ENCODE data around the gene CCDC13.

CCDC13 gene

GRCh38 chr3:42796332-42796885 is 23.4 kb upstream of the CCDC13 start:
- Histone ChIP-seq H3K9me3 (ENCODE audit: control insufficient read depth, insufficient read depth, low read depth, low read length) (no peaks in the 10 kb centered on the region), H3K36me3 (ENCODE audit: control insufficient read depth, insufficient read depth, low read length) (peaks cover 22% of the 10 kb centered on the region), H3K27ac (ENCODE audit: low read depth, low read length) (no peak overlapping the region), H3K27me3 (ENCODE audit: control insufficient read depth, insufficient read depth, low read length) (no peaks in the 10 kb centered on the region), H3K4me3 (ENCODE audit: low read depth, low read length) (no peak overlapping the region), H3K9ac (ENCODE audit: low read length) (no peak overlapping the region), H3K4me1 (ENCODE audit: control insufficient read depth, insufficient read depth, low read length) (peaks cover 13% of the 10 kb centered on the region; the same call in 1 of the 2 replicates)

GRCh38 chr3:42795621-42796181 is 22.6 kb upstream of the CCDC13 start:
- Histone ChIP-seq H3K27me3 (ENCODE audit: control insufficient read depth, insufficient read depth, low read length) (no peaks in the 10 kb centered on the region), H3K36me3 (ENCODE audit: control insufficient read depth, insufficient read depth, low read length) (peaks cover 24% of the 10 kb centered on the region), H3K4me3 (ENCODE audit: low read depth, low read length) (no peak overlapping the region), H3K9ac (ENCODE audit: low read length) (no peak overlapping the region), H3K9me3 (ENCODE audit: control insufficient read depth, insufficient read depth, low read depth, low read length) (no peaks in the 10 kb centered on the region), H3K27ac (ENCODE audit: low read depth, low read length) (no peak overlapping the region), H3K4me1 (ENCODE audit: control insufficient read depth, insufficient read depth, low read length) (peaks cover 8% of the 10 kb centered on the region; the same call in 1 of the 2 replicates)

- H3K36me3 ChIP-seq (ENCODE audit: control insufficient read depth, insufficient read depth, low read length), result peaks cover 51% of the 10 kb centered on the region
- H3K27ac ChIP-seq (ENCODE audit: low read depth, low read length), result no peak overlapping the region
- H3K9me3 ChIP-seq (ENCODE audit: control insufficient read depth, insufficient read depth, low read depth, low read length), result no peaks in the 10 kb centered on the region
Measured at GRCh38 chr3:42790714-42791229, 17.7 kb upstream of the CCDC13 start.

GRCh38 chr3:42786631-42787030 is 13.6 kb upstream of the CCDC13 start:
- Histone ChIP-seq H3K9ac (ENCODE audit: low read length) (no peak overlapping the region), H3K36me3 (ENCODE audit: control insufficient read depth, insufficient read depth, low read length) (peaks cover 58% of the 10 kb centered on the region), H3K27ac (ENCODE audit: low read depth, low read length) (no peak overlapping the region), H3K27me3 (ENCODE audit: control insufficient read depth, insufficient read depth, low read length) (no peaks in the 10 kb centered on the region), H3K4me1 (ENCODE audit: control insufficient read depth, insufficient read depth, low read length) (no peaks in the 10 kb centered on the region), H3K4me3 (ENCODE audit: low read depth, low read length) (no peak overlapping the region), H3K9me3 (ENCODE audit: control insufficient read depth, insufficient read depth, low read depth, low read length) (no peaks in the 10 kb centered on the region)

More at GRCh38 chr3:42790714-42791229, 17.7 kb upstream of the CCDC13 start:
- H3K27me3 ChIP-seq (ENCODE audit: control insufficient read depth, insufficient read depth, low read length), result no peaks in the 10 kb centered on the region
- no peak overlapping the region for H3K4me3 ChIP-seq (ENCODE audit: low read depth, low read length)
- H3K4me1 ChIP-seq (ENCODE audit: control insufficient read depth, insufficient read depth, low read length), result no peaks in the 10 kb centered on the region
- no peak overlapping the region for H3K9ac ChIP-seq (ENCODE audit: low read length)

DNA sequence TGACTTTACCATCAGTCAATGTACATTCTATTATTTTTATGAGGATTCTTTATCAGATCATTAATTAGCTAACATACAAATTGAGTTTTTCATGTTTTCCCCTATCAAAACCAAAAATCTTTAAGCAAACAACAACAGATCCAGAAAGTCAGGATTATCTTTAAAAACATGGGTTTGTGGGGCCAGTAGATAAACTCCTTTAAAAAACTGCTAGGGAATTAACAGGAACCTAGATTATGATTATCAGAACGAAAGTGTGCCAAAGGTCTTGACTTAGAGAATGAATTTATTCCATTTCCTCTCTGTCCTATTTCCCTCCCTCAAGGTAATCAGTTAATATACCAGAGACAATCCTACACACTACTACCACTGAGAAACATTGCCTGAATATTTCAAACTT is 13.2 kb upstream of the CCDC13 start:
- Histone ChIP-seq H3K4me1 (ENCODE audit: control insufficient read depth, insufficient read depth, low read length) (no peaks in the 10 kb centered on the region), H3K4me3 (ENCODE audit: low read depth, low read length) (no peak overlapping the region), H3K9ac (ENCODE audit: low read length) (no peak overlapping the region), H3K27ac (ENCODE audit: low read depth, low read length) (no peak overlapping the region), H3K36me3 (ENCODE audit: control insufficient read depth, insufficient read depth, low read length) (peaks cover 55% of the 10 kb centered on the region), H3K27me3 (ENCODE audit: control insufficient read depth, insufficient read depth, low read length) (no peaks in the 10 kb centered on the region), H3K9me3 (ENCODE audit: control insufficient read depth, insufficient read depth, low read depth, low read length) (no peaks in the 10 kb centered on the region)

GRCh38 chr3:42780892-42781700 is 8.0 kb upstream of the CCDC13 start:
- H3K27me3 ChIP-seq (ENCODE audit: control insufficient read depth, insufficient read depth, low read length), result no peaks in the 10 kb centered on the region
- H3K9ac ChIP-seq (ENCODE audit: low read length), result no peak overlapping the region
- H3K4me3 ChIP-seq (ENCODE audit: low read depth, low read length), result no peak overlapping the region
- no peaks in the 10 kb centered on the region for H3K9me3 ChIP-seq (ENCODE audit: control insufficient read depth, insufficient read depth, low read depth, low read length)
- H3K36me3 ChIP-seq (ENCODE audit: control insufficient read depth, insufficient read depth, low read length), result peaks cover 30% of the 10 kb centered on the region
- no peaks in the 10 kb centered on the region for H3K4me1 ChIP-seq (ENCODE audit: control insufficient read depth, insufficient read depth, low read length)
- H3K27ac ChIP-seq (ENCODE audit: low read depth, low read length), result no peak overlapping the region

DNA sequence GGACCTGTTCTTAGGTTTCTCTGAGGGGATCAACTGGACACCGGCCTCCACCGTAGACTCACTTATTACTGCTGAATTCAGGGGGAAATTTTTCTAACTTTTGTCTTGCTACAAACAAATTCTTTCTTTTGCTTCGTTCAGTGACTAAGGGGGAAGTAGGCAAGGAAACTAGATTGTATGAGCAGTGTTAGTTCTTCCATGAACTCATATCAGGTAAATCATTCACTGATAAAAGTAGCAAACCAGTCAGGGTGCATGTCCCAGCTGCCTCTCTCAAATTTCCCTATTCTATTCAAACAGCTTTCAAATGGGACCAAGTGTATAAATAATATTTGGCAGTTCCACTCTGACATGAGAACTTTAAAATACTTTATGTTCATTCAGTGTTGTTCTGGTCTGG is 7.3 kb upstream of the CCDC13 start:
- no peaks in the 10 kb centered on the region for H3K27me3 ChIP-seq (ENCODE audit: control insufficient read depth, insufficient read depth, low read length)
- no peaks in the 10 kb centered on the region for H3K4me1 ChIP-seq (ENCODE audit: control insufficient read depth, insufficient read depth, low read length)
- H3K27ac ChIP-seq (ENCODE audit: low read depth, low read length), result no peak overlapping the region
- H3K4me3 ChIP-seq (ENCODE audit: low read depth, low read length), result no peak overlapping the region
- H3K9ac ChIP-seq (ENCODE audit: low read length), result no peak overlapping the region
- H3K9me3 ChIP-seq (ENCODE audit: control insufficient read depth, insufficient read depth, low read depth, low read length), result no peaks in the 10 kb centered on the region
- H3K36me3 ChIP-seq (ENCODE audit: control insufficient read depth, insufficient read depth, low read length), result peaks cover 23% of the 10 kb centered on the region

- Histone ChIP-seq H3K27me3 (ENCODE audit: control insufficient read depth, insufficient read depth, low read length) (no peaks in the 10 kb centered on the region), H3K4me1 (ENCODE audit: control insufficient read depth, insufficient read depth, low read length) (no peaks in the 10 kb centered on the region), H3K36me3 (ENCODE audit: control insufficient read depth, insufficient read depth, low read length) (peaks cover 12% of the 10 kb centered on the region), H3K27ac (ENCODE audit: low read depth, low read length) (no peak overlapping the region), H3K4me3 (ENCODE audit: low read depth, low read length) (no peak overlapping the region), H3K9me3 (ENCODE audit: control insufficient read depth, insufficient read depth, low read depth, low read length) (no peaks in the 10 kb centered on the region), H3K9ac (ENCODE audit: low read length) (no peak overlapping the region)
Measured at GRCh38 chr3:42778644-42779043, 5.6 kb upstream of the CCDC13 start.

GRCh38 chr3:42773409-42773751 is 327 bp upstream of the CCDC13 start:
- Histone ChIP-seq H3K36me3 (ENCODE audit: control insufficient read depth, insufficient read depth, low read length) (no peaks in the 10 kb centered on the region), H3K9ac (ENCODE audit: low read length) (no peak overlapping the region), H3K9me3 (ENCODE audit: control insufficient read depth, insufficient read depth, low read depth, low read length) (peaks cover 14% of the 10 kb centered on the region; the same call in 1 of the 2 replicates), H3K27me3 (ENCODE audit: control insufficient read depth, insufficient read depth, low read length) (peaks cover 14% of the 10 kb centered on the region), H3K27ac (ENCODE audit: low read depth, low read length) (no peak overlapping the region), H3K4me1 (ENCODE audit: control insufficient read depth, insufficient read depth, low read length) (no peaks in the 10 kb centered on the region), H3K4me3 (ENCODE audit: low read depth, low read length) (peak overlapping the region; percentile 63)

- no peaks in the 10 kb centered on the region for H3K4me1 ChIP-seq (ENCODE audit: control insufficient read depth, insufficient read depth, low read length)
- H3K9ac ChIP-seq (ENCODE audit: low read length), result no peak overlapping the region
- H3K4me3 ChIP-seq (ENCODE audit: low read depth, low read length), result no peak overlapping the region
- H3K27ac ChIP-seq (ENCODE audit: low read depth, low read length), result no peak overlapping the region
- H3K27me3 ChIP-seq (ENCODE audit: control insufficient read depth, insufficient read depth, low read length), result peaks cover 14% of the 10 kb centered on the region
- H3K36me3 ChIP-seq (ENCODE audit: control insufficient read depth, insufficient read depth, low read length), result no peaks in the 10 kb centered on the region
- H3K9me3 ChIP-seq (ENCODE audit: control insufficient read depth, insufficient read depth, low read depth, low read length), result peaks cover 14% of the 10 kb centered on the region; the same call in 1 of the 2 replicates
Measured at GRCh38 chr3:42771271-42771670, 1.8 kb downstream of the CCDC13 start.

GRCh38 chr3:42769477-42770131 is 3.4 kb downstream of the CCDC13 start:
- H3K4me1 ChIP-seq (ENCODE audit: control insufficient read depth, insufficient read depth, low read length), result peaks cover 10% of the 10 kb centered on the region
- peaks cover 14% of the 10 kb centered on the region for H3K27me3 ChIP-seq (ENCODE audit: control insufficient read depth, insufficient read depth, low read length)
- peaks cover 14% of the 10 kb centered on the region; the same call in 1 of the 2 replicates for H3K9me3 ChIP-seq (ENCODE audit: control insufficient read depth, insufficient read depth, low read depth, low read length)
- H3K36me3 ChIP-seq (ENCODE audit: control insufficient read depth, insufficient read depth, low read length), result no peaks in the 10 kb centered on the region
- H3K4me3 ChIP-seq (ENCODE audit: low read depth, low read length), result no peak overlapping the region
- H3K27ac ChIP-seq (ENCODE audit: low read depth, low read length), result no peak overlapping the region
- no peak overlapping the region for H3K9ac ChIP-seq (ENCODE audit: low read length)

All from HUES6 (cell line).